PC-9 (cell line): ENCODE results near the gene NOVA1. TPM values are rescaled to one million over a fixed set of nuclear protein-coding genes. Genes with fewer than 3 reads are reported as not detected.

ENCODE experiments used
- BruUV-seq: library from RNA; stranded (reverse); fragments of 400-500 nt; replicated peaks from 2 replicates; lab custom pipeline; 2021; lab: Mats Ljungman, UMichigan
- CTCF ChIA-PET: fragments of 300-600 bp; sonication (Branson Sonifier 250); formaldehyde crosslinking; loops from one replicate; lab custom pipeline; 2022; ENCODE audit warnings: antibody characterized with exemption; lab: Charles Lee
- POLR2A ChIA-PET: fragments of 300-600 bp; sonication (Branson Sonifier 250); formaldehyde crosslinking; loops from one replicate; lab custom pipeline; 2022; ENCODE audit warnings: antibody characterized with exemption; ENCODE audit not compliant: unreplicated experiment; lab: Charles Lee
- DNase-seq, 2 experiments: peaks; one replicate each; pipeline versions ENCODE4 v3.0.0 to v3.0.0-alpha.2; 2015 to 2022; ENCODE audit warnings: mixed read lengths in 1 of 2
- H2AFZ ChIP-seq: fragments of 200-600 bp; sonication (generic); 2 replicates; pipeline ENCODE4 v1.8.1; 2017; ENCODE audit warnings: antibody characterized with exemption
- H3F3A ChIP-seq: fragments of 200-600 bp; sonication (generic); 2 replicates; pipeline ENCODE4 v1.8.1; 2017; ENCODE audit warnings: antibody characterized with exemption, mild to moderate bottlenecking, low read depth; ENCODE audit not compliant: insufficient read depth
- H3K27ac ChIP-seq: fragments of 200-600 bp; sonication (generic); 2 replicates; pipeline ENCODE4 v1.6.1; 2016; ENCODE audit warnings: mixed run types
- H3K27me3 ChIP-seq: fragments of 200-600 bp; sonication (generic); 2 replicates; pipeline ENCODE4 v1.6.1; 2016; ENCODE audit warnings: low read depth, mixed run types; ENCODE audit not compliant: insufficient read depth
- H3K36me3 ChIP-seq: fragments of 200-600 bp; sonication (generic); 2 replicates; pipeline ENCODE4 v1.6.1; 2016; ENCODE audit warnings: low read depth, mixed run types
- H3K4me1 ChIP-seq: fragments of 200-600 bp; sonication (generic); replicated peaks from 2 replicates; pipeline ENCODE4 v1.6.1; 2016; ENCODE audit warnings: mixed run types; ENCODE audit not compliant: insufficient read depth
- H3K4me2 ChIP-seq: fragments of 200-600 bp; sonication (generic); 2 replicates; pipeline ENCODE4 v1.6.1; 2017; ENCODE audit warnings: mixed run types
- H3K4me3 ChIP-seq: fragments of 200-600 bp; sonication (generic); 2 replicates; pipeline ENCODE4 v1.6.1; 2016; ENCODE audit warnings: mixed run types
- H3K79me2 ChIP-seq: fragments of 200-600 bp; sonication (generic); 2 replicates; pipeline ENCODE4 v1.6.1; 2017; ENCODE audit warnings: low read depth, mixed run types
- H3K9me2 ChIP-seq: fragments of 200-600 bp; sonication (generic); 2 replicates; pipeline ENCODE4 v1.8.1; 2017; ENCODE audit warnings: mild to moderate bottlenecking; ENCODE audit not compliant: insufficient read depth
- H3K9me3 ChIP-seq: fragments of 200-600 bp; sonication (generic); 2 replicates; pipeline ENCODE4 v1.8.1; 2016; ENCODE audit warnings: low read depth; ENCODE audit not compliant: insufficient read depth
- H4K20me1 ChIP-seq: fragments of 200-600 bp; sonication (generic); 2 replicates; pipeline ENCODE4 v1.8.1; 2017; ENCODE audit not compliant: insufficient read depth
- EZH2 ChIP-seq: fragments of 200-600 bp; sonication (generic); IDR thresholded peaks from 2 replicates; pipeline ENCODE4 v1.8.0; 2017; ENCODE audit warnings: antibody characterized with exemption, low read depth
- intact Hi-C: fragments of 100-400 bp; cut with micrococcal nuclease; formaldehyde crosslinking; loops from one replicate; pipeline ENCODE4 v1.10.0; 2022; ENCODE audit not compliant: unreplicated experiment
- total RNA-seq: library from RNA; stranded (reverse); gene quantifications from 2 replicates; pipeline ENCODE4 v1.2.3, GENCODE V29; 2021
- TF ChIP-seq, protein P1 (sequence below): fragments of 200-600 bp; sonication (generic); conservative IDR thresholded peaks from 2 replicates; pipeline ENCODE4 v1.6.1; 2017; ENCODE audit warnings: mixed run types, antibody characterized with exemption, mild to moderate bottlenecking, moderate library complexity

The NOVA1 gene
- total RNA-seq, 1 experiment from 2014 or later, result 1.1 TPM

DNA sequence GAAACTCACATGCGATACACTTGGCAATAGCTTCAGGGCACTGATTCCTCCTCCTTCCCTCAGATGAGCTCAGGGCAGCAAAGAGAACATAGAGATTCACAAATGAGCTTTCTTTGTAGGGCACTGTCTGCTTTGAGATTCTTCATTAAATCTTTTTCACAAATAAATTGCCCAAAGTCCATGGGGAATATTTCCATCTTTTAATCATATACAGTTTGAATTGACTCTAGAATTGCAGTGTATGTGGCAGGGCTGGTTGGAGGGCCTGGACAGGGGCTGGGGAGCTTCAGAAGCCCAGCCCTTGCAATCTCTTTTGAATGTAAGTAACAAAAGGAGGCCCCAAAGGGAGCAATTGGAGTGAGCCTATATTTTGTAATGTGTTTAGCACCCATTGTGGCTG lies 197.5 kb downstream of the NOVA1 start:
- H2AFZ ChIP-seq, result no peak overlapping the region
- no peak for DNase-seq
- no peaks in the 10 kb centered on the region for H3K9me3 ChIP-seq
- POLR2A ChIA-PET, result no interaction called here
- H3K9me2 ChIP-seq, result no peaks in the 10 kb centered on the region
- H3K4me3 ChIP-seq, result no peak overlapping the region
- H3K27me3 ChIP-seq, result no peaks in the 10 kb centered on the region
- CTCF ChIA-PET, result no interaction called here
- peaks cover 15% of the 10 kb centered on the region for H3K4me1 ChIP-seq
- H4K20me1 ChIP-seq, result no peaks in the 10 kb centered on the region
- intact Hi-C loops, result no loop called here
- TF ChIP-seq, protein P1, sequence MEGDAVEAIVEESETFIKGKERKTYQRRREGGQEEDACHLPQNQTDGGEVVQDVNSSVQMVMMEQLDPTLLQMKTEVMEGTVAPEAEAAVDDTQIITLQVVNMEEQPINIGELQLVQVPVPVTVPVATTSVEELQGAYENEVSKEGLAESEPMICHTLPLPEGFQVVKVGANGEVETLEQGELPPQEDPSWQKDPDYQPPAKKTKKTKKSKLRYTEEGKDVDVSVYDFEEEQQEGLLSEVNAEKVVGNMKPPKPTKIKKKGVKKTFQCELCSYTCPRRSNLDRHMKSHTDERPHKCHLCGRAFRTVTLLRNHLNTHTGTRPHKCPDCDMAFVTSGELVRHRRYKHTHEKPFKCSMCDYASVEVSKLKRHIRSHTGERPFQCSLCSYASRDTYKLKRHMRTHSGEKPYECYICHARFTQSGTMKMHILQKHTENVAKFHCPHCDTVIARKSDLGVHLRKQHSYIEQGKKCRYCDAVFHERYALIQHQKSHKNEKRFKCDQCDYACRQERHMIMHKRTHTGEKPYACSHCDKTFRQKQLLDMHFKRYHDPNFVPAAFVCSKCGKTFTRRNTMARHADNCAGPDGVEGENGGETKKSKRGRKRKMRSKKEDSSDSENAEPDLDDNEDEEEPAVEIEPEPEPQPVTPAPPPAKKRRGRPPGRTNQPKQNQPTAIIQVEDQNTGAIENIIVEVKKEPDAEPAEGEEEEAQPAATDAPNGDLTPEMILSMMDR, result no peak
- TF ChIP-seq EZH2, result no peak
- no peak overlapping the region for H3K4me2 ChIP-seq
- no peaks in the 10 kb centered on the region for H3K36me3 ChIP-seq
- no peaks in the 10 kb centered on the region for H3K79me2 ChIP-seq
- no peak overlapping the region for H3K27ac ChIP-seq
- peaks cover 7% of the 10 kb centered on the region; the same call in 1 of the 2 replicates for H3F3A ChIP-seq
- no TSS peak for BruUV-seq

DNA sequence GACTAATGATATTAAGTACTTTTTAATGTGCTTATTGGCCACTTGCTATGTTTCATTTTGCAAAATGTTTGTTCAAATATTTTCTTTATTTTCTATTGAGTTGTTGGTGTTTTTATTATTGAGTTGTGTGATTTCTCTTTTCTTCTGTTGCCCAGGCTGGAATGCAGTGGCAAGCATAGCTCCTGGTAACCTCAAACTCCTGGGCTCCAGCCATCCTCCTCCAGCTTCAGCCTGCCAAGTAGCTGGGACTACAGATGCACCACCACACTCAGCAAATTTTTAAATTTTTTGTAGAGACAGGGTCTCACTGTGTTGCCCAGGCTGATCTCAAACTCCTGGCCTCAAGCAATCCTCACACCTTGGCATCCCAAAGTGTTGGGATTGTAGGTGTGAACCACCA lies 199.2 kb downstream of the NOVA1 start:
- no peak overlapping the region for H3K27ac ChIP-seq
- no peaks in the 10 kb centered on the region for H3K9me2 ChIP-seq
- no peaks in the 10 kb centered on the region for H3K27me3 ChIP-seq
- BruUV-seq, result no TSS peak
- ChIA-PET POLR2A (no interaction called here), CTCF (no interaction called here)
- H3K9me3 ChIP-seq, result no peaks in the 10 kb centered on the region
- H3K36me3 ChIP-seq, result no peaks in the 10 kb centered on the region
- no peaks in the 10 kb centered on the region for H4K20me1 ChIP-seq
- peaks cover 14% of the 10 kb centered on the region; the same call in 1 of the 2 replicates for H3F3A ChIP-seq
- H3K4me3 ChIP-seq, result no peak overlapping the region
- TF ChIP-seq, protein P1, result no peak
- no peak for TF ChIP-seq EZH2
- H3K79me2 ChIP-seq, result no peaks in the 10 kb centered on the region
- no peak overlapping the region for H3K4me2 ChIP-seq
- DNase-seq, result no peak
- intact Hi-C loops, result loop anchor here (10.0 kb wide), 1 partner anchor 1126 kb away; no protein-coding TSS in a partner anchor
- H3K4me1 ChIP-seq, result peaks cover 30% of the 10 kb centered on the region
- H2AFZ ChIP-seq, result no peak overlapping the region
